Stimulated activated naive CD8-positive, alpha-beta T cell treated with anti-CD3 and anti-CD28 coated beads, Interleukin-15, Interleukin-2, amounts not matched to agents 100 ng/mL and 50 ng/mL, for 24 hours (primary cell): ENCODE measurements around the gene HOXB4.
A peak's percentile ranks its signal among the peaks of the same experiment; 100 is the strongest.

Experiments used
- H3K27ac Mint-ChIP-seq: one replicate; pipeline ENCODE4 v1.8.0; 2021; ENCODE audit warnings: mild to moderate bottlenecking, mixed read lengths
- H3K27me3 Mint-ChIP-seq: one replicate; pipeline ENCODE4 v1.8.0; 2021; ENCODE audit warnings: mixed read lengths
- H3K36me3 Mint-ChIP-seq: one replicate; pipeline ENCODE4 v1.8.0; 2021; ENCODE audit warnings: low read depth, mixed read lengths
- H3K4me1 Mint-ChIP-seq: one replicate; pipeline ENCODE4 v1.8.0; 2021; ENCODE audit warnings: low read depth, mixed read lengths
- H3K4me3 Mint-ChIP-seq: one replicate; pipeline ENCODE4 v1.8.0; 2021; ENCODE audit warnings: mild to moderate bottlenecking, mixed read lengths
- H3K9me3 Mint-ChIP-seq: one replicate; pipeline ENCODE4 v1.8.0; 2021; ENCODE audit warnings: mixed read lengths

Gene HOXB4

DNA sequence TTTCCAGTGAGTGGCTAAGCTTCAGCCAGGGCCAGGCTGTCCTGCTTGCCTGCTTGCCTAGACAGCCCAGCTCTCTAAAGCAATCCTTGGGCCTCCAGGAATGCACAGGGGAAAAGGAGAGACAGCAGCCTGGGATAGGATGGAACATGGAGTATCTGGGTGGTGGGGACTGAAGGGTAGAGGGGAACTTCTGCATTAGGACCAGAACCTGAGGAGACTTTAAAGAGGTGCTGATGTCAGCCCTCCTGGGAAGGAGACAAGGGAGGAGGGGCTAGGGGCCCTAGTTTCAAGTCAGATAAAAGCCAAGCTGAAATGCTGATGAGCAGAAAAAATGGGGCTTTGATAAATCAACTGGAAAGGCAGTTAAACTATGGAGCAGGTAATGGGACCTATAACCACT, 30.9 kb upstream of the HOXB4 start:
- H3K27me3 Mint-ChIP-seq = peaks cover 75% of the 10 kb centered on the region
- no peaks in the 10 kb centered on the region for H3K9me3 Mint-ChIP-seq
- no peak overlapping the region for H3K27ac Mint-ChIP-seq
- H3K4me3 Mint-ChIP-seq = peak overlapping the region; percentile 35
- no peaks in the 10 kb centered on the region for H3K36me3 Mint-ChIP-seq
- peaks cover 32% of the 10 kb centered on the region for H3K4me1 Mint-ChIP-seq

DNA sequence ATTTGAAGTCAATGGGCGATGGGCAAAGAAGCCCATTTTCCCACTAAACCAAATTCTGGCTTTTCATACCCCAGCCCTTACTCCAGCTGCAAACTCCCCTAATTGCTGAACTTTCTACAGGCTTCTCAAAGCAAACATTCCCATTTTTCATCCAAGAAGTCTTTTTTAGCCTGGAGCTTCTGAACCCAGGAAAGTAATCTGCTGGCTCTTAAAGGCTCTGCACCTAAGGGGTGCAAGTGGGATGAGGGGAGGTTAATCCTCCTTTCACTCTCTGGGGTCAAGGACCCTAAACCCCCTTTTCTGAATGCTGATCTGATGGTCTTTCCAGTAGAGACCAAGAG, 30.3 kb upstream of the HOXB4 start:
- Mint-ChIP-seq H3K4me1 (peaks cover 26% of the 10 kb centered on the region), H3K36me3 (no peaks in the 10 kb centered on the region), H3K9me3 (no peaks in the 10 kb centered on the region), H3K27ac (no peak overlapping the region), H3K4me3 (no peak overlapping the region), H3K27me3 (peaks cover 73% of the 10 kb centered on the region)

DNA sequence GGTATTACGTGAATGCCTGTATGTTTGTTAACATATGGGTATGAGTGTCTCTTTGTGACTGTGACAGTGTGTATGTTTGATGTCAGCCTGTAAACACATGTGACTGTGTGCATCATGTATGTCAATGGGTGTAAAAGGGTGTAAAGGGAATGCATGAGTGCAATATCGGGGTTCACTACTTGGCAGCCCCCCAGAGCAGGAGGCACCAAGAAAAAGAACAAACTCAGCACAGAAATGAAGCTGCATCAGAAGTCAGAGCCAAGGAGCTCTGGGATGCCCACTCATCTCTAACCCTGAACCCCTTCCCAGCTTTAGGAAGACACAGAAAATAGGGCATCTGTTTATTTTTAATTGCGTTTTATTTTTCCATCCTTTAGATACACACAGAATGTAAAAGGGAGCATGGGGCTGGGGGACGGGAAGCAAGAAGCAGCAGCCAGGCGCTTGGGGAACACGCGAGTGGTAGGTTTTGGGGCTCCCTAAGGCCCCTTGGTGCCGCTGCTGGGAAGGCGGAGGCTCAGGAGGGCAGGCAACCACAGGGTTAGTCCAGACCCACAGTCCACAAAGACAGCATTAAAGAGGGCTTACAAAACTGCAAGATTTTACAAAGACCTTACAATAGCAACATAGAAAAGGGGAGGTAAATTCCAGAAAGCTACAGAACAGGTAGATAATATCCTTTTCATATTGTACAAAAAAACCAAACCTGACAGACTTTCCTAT, 28.9 kb upstream of the HOXB4 start:
- Mint-ChIP-seq H3K27me3 (peaks cover 74% of the 10 kb centered on the region), H3K4me1 (peaks cover 14% of the 10 kb centered on the region), H3K4me3 (no peak overlapping the region), H3K9me3 (no peaks in the 10 kb centered on the region), H3K27ac (no peak overlapping the region), H3K36me3 (no peaks in the 10 kb centered on the region)

DNA sequence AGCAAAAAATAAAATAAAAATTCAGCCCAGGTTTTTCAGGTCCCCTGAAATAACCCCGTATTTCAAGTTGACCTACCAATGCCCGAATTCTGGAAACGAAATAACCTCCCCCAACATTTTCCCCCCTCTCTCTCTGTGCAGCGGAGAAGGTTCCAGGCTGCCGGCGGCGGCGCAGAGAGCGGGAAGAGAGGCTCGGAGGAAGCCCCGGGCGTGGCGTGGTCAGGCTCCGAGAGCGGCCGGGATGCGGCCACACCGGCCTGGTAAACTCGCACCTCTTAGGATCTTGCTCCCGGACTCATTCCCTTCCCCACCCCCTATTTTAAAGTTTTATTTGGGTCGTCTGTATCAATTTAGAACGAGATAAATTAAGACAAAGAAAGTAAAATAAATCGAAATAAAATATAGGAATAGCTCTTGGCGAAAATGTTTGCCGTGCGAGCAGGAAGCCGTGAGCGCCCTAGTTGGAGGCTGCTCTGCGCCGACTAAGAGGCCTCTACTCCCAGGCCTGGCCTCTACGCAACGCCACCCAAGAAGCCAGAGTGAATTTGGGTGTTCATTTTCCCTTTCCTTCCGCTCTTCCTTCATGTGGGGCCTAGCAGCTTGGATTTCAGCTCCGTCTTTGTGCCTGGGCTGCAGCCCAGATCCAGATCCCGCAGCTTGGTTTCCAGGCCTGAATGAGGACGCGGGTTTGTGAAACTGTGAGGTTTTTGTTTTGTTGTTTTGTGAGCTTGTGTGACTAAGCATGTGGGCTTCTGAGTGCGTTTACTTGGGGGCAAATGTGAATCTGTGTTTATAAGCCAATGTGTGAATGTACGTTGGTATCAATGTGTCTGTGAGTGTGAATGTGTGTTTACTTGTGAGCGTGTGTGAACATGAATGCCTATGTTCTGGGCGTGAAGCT, 28.1 kb upstream of the HOXB4 start:
- Mint-ChIP-seq H3K4me3 (no peak overlapping the region), H3K4me1 (peaks cover 11% of the 10 kb centered on the region), H3K9me3 (no peaks in the 10 kb centered on the region), H3K27me3 (peaks cover 76% of the 10 kb centered on the region), H3K27ac (no peak overlapping the region), H3K36me3 (no peaks in the 10 kb centered on the region)

DNA sequence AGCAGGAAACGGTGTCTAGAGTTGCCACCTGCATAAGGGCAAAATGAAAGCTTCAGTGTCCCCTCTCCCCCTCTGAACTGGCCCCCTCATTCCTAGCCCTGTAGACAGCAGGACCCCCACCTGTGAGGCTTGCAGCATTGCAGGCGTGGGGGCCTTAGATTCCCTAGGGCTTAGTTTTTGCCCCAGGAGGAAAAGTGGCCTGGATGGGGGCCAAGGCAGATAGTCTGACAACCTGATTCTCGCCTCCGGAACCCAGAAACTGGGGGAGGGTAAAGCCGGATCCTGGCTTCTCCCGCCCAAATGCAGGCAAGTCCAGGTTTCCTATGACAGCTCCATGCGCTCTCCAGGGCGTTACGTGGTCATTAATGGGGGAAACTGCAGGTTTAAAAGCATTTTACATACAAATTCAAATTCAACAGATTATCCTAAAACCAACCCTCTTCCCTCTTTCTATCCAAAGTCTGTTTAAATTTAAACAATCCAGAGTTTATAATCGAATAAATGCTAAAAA, 27.3 kb upstream of the HOXB4 start:
- H3K36me3 Mint-ChIP-seq = no peaks in the 10 kb centered on the region
- no peak overlapping the region for H3K27ac Mint-ChIP-seq
- H3K4me1 Mint-ChIP-seq = peaks cover 4% of the 10 kb centered on the region
- no peak overlapping the region for H3K4me3 Mint-ChIP-seq
- no peaks in the 10 kb centered on the region for H3K9me3 Mint-ChIP-seq
- H3K27me3 Mint-ChIP-seq = peaks cover 77% of the 10 kb centered on the region

DNA sequence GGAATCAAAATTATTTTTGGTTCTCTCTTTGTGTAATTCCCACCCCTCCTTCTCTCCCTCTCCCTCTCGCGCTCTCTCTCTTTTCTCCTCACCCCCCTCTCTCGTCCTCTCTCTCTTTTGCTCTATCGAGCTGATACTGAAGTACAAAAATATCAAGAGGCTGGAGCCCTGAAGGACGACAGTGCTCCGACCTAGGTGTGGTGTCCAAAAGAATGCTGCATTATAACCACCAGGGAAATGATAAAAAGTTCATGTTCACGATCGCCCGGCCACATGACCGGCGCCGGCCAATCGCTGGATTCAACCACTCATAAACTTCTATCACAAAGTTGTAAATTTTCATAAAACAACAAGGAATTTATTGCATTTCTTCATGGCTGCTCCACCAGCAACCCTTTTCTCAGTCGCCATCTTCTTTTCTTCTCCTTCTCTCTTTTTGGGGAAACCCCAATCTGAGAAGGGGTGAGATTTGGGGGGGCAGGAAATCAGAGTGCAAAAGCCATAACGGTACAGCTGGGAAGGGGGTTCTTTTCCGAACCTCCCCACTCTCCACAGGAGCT, 26.7 kb upstream of the HOXB4 start, which contains the start of gene HOXB6:
Gene HOXB6 (minus strand): TSS at position 217 of the 560 bp plus-strand sequence. CDS start 6,836 bp downstream, outside the sequence.
- H3K27me3 Mint-ChIP-seq = peaks cover 83% of the 10 kb centered on the region
- no peak within 1 kb of the TSS for H3K27ac Mint-ChIP-seq
- peak within 1 kb of the TSS; percentile 31 for H3K4me3 Mint-ChIP-seq

DNA sequence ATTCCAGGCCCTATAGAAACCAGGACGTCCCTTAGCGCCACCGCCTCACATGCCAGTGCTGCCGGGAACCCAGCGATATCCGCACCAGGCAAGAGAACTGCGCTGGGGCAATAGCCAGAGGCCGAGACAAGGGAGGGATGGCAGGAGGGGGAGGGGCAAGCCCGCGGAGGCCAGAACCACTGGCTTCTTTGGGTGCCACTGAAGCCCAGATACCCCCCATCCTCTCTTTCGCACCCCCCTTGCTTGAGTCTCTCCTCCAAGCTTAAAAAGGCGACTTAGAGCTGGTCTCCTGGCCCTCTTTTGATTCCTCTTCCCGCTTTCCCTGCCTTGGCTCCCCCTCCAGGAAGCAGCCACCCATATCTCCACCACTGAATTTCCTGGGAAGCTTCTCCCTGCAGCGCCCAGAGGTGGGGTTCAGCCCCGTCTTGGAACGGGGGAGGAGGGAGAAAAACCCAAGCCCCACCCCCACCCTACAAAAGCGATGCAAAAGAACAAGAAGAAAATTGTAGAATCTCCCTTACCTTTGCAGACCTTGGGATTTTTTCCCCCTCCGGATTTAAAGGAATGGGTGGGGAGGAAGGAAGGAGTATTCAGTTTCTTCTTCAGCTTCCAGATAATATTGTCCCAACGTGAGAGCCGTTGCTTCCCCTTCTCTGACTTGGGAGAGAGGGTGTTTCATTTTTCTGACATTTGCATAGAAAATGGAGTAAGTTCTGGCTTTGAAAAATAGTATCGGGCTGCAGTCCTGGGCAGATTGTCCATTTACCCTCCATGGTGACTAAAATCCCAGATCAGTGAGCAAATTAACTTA, 26.0 kb upstream of the HOXB4 start:
- no peak overlapping the region for H3K4me3 Mint-ChIP-seq
- H3K36me3 Mint-ChIP-seq = no peaks in the 10 kb centered on the region
- H3K9me3 Mint-ChIP-seq = no peaks in the 10 kb centered on the region
- H3K4me1 Mint-ChIP-seq = peaks cover 4% of the 10 kb centered on the region
- H3K27ac Mint-ChIP-seq = no peak overlapping the region
- H3K27me3 Mint-ChIP-seq = peaks cover 88% of the 10 kb centered on the region

More for the DNA sequence above, 26.7 kb upstream of the HOXB4 start, which contains the start of gene HOXB6:
- Mint-ChIP-seq H3K9me3 (no peaks in the 10 kb centered on the region), H3K36me3 (no peaks in the 10 kb centered on the region), H3K4me1 (peaks cover 4% of the 10 kb centered on the region)

DNA sequence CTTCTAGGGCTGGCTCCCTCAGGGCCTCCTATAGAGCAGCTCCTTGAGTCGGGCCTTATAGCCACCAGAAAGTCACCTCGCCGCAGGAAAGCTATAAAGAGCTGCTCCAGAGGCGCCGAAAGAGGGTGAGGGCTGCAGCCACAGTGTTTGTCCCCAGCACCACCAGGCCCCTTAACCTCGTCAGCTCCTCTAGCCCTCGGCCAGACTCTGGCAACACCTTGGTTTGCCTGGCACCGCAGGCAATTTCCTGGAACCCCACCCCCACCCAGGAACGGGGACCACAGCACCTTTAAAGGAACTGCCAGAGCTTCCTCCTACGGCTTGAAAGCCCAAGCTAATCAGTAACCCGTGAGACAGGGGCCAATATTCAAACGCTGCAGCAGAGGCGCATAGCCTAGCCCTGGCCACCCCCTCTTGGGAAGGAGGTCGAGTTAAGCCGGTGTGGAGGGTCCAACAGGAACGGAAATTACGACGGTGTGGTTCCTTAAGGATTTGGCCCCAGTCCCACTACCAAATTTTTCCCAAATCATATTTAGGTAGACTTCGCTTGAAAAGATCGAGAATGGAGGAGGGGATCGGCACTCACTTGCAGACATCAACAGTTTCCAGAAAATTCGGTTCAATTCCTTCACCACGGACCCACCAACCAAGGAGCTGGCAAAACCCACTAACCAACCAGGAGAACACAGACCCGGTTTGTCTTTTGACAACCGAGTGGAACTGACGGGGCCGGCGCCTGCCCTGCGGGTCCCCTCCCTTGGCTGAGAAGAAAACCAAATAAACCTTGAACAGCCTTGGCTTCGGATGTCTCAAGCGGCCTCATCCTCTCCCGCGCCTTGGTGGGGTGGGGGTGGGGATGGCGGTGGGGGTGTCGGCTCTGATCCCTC, 23.6 kb upstream of the HOXB4 start:
- H3K4me1 Mint-ChIP-seq = peaks cover 24% of the 10 kb centered on the region
- no peaks in the 10 kb centered on the region for H3K36me3 Mint-ChIP-seq
- peaks cover 90% of the 10 kb centered on the region for H3K27me3 Mint-ChIP-seq
- no peak overlapping the region for H3K27ac Mint-ChIP-seq
- H3K4me3 Mint-ChIP-seq = no peak overlapping the region
- H3K9me3 Mint-ChIP-seq = no peaks in the 10 kb centered on the region

DNA sequence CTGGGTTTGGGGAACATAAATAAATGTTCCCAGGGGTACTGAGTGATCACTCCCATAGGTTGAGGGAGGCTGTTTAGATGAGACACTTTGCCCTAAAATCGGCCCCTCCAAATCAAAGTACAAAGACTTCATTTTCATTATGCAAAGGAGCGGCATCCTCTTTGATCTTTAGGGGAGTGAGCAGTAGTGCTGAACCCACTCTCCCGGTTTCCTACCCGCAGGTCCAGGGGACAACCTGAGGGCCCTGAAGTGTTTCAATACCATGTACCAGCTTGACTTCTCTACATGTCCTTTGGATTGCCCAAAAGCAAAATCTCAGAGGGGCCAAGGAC, 23.0 kb upstream of the HOXB4 start:
- Mint-ChIP-seq H3K27ac (no peak overlapping the region), H3K4me1 (peaks cover 30% of the 10 kb centered on the region), H3K4me3 (no peak overlapping the region), H3K9me3 (no peaks in the 10 kb centered on the region), H3K27me3 (peaks cover 91% of the 10 kb centered on the region), H3K36me3 (no peaks in the 10 kb centered on the region)

DNA sequence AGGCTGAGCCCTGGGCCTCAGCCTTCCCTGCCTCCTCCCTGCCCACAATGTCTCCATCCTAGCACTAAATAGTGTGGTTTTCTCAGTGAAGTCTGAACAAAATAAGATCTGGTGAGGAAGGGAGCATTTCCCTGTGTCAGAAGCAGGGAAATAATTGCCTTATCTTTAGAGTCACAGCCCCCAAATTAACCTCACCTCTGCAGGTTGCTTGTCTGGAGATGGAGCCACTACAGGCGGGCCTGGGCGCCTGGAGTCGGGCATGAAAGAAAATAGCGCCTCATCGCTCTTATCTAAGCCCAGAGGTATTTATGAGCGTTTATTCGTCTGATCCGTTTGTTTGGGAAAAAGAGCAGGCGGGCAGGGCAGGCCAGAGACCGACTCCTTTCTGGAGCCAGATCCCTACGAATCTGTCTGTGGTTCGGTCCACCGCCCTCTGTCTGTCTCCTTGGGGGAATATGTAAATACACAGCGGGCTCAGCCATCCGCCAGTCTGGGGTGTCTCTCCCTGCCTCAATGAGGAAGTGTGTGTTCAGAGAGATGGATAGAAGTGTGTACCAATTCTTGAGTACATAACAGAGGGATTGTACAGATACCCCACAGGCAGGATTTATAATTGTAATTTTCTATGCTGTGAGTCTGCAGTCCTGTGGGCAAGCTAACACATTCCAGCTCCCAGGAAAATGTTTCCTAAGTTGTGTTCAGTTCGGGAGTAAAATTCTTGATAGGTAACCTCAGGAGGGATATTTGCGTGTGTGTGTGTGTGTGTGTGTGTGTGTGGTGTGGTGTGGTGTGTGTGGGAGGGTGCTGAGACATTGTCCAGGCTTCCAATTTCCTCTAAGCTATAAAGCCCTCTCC, 22.3 kb upstream of the HOXB4 start:
- Mint-ChIP-seq H3K4me1 (peaks cover 31% of the 10 kb centered on the region), H3K27ac (no peak overlapping the region), H3K9me3 (no peaks in the 10 kb centered on the region), H3K4me3 (no peak overlapping the region), H3K27me3 (peaks cover 93% of the 10 kb centered on the region), H3K36me3 (no peaks in the 10 kb centered on the region)

DNA sequence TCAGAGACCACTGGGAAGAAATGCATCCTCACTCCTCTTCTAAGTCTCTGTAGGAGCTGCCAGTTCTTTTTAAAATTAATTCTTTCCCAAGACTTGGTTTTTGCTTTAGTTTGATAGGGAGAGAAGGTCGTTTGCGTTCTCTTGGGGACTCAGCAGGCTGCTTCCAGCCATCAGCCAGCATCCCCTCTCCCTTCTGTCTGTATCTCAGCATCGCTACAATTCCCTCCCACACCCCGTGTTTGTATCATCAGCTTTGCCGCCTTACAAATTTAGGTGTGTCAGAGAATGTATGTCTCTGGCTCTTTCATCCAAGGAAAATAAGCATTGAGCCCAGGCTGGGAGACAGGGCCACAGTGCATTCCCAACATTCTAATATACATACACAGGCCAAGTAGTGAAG, 21.2 kb upstream of the HOXB4 start:
- peaks cover 93% of the 10 kb centered on the region for H3K27me3 Mint-ChIP-seq
- H3K4me3 Mint-ChIP-seq = no peak overlapping the region
- no peak overlapping the region for H3K27ac Mint-ChIP-seq
- peaks cover 31% of the 10 kb centered on the region for H3K4me1 Mint-ChIP-seq
- no peaks in the 10 kb centered on the region for H3K9me3 Mint-ChIP-seq
- H3K36me3 Mint-ChIP-seq = no peaks in the 10 kb centered on the region

DNA sequence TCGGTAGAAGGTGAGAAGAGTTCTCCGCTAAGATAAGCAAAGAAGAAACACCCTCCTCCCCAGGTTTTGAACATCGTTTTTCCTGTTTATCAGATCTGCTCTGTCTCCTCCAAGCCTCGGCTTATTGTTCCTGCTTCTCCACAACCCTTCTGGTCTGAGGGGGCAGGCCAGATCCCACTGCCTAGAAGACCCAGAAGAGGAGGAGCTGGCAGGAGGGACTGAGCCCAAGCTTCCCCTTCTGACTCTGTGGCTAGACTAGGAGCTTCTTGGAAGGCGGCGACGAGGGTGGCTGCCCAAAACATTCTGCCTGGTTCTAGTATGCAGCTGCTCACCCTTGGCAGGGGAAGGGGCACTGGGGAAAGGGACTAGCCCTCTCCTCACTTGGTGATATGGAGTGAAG, 20.6 kb upstream of the HOXB4 start:
- H3K9me3 Mint-ChIP-seq = no peaks in the 10 kb centered on the region
- H3K36me3 Mint-ChIP-seq = no peaks in the 10 kb centered on the region
- H3K27me3 Mint-ChIP-seq = peaks cover 93% of the 10 kb centered on the region
- H3K4me3 Mint-ChIP-seq = no peak overlapping the region
- H3K27ac Mint-ChIP-seq = no peak overlapping the region
- H3K4me1 Mint-ChIP-seq = peaks cover 37% of the 10 kb centered on the region
